HL-60 (cell line): ENCODE data around the gene HGD.
"Not testable (repeated sequence)": the region's sequence is repeated elsewhere in the genome, so short reads cannot be mapped to it uniquely, and the experiment has no call there.

ENCODE experiments used
- DNase-seq, 2 experiments: peaks; one replicate each; pipeline ENCODE4 v3.0.0-alpha.2; 2010 to 2020; ENCODE audit warnings: low read depth in 1 of 2, low spot score in 1 of 2
- H3K27ac ChIP-seq: fragments of 250-450 bp; sonication (Bioruptor Pico); replicated peaks from 2 replicates; pipeline ENCODE4 v1.5.1; 2020; ENCODE audit warnings: mild to moderate bottlenecking, moderate library complexity
- H3K27me3 ChIP-seq: fragments of 250-450 bp; sonication (Bioruptor Pico); 2 replicates; pipeline ENCODE4 v1.5.1; 2021; ENCODE audit warnings: mild to moderate bottlenecking, moderate library complexity; ENCODE audit not compliant: insufficient read depth, poor library complexity, severe bottlenecking
- H3K4me3 ChIP-seq: replicated peaks from 2 replicates; pipeline ENCODE4 v1.5.1; 2011; ENCODE audit warnings: mild to moderate bottlenecking, control low read depth, low read length; ENCODE audit not compliant: insufficient read depth
- CTCF ChIP-seq: IDR thresholded peaks from one replicate; pipeline ENCODE4 v1.5.1; 2011; ENCODE audit warnings: low read length, control low read depth, inconsistent platforms; ENCODE audit not compliant: insufficient read depth
- GABPA ChIP-seq: IDR thresholded peaks from 2 replicates; pipeline ENCODE4 v1.6.1; 2012; ENCODE audit warnings: low read depth
- POLR2AphosphoS5 ChIP-seq: IDR thresholded peaks from 2 replicates; pipeline ENCODE4 v1.6.1; 2012; ENCODE audit warnings: low read depth
- SPI1 ChIP-seq: IDR thresholded peaks from 2 replicates; pipeline ENCODE4 v1.6.1; 2012; ENCODE audit warnings: low read depth, mild to moderate bottlenecking, borderline replicate concordance
- long read RNA-seq: library from polyadenylated mRNA; unstranded; transcript quantifications from one replicate; pipeline ENCODE4 v2.0.0, GENCODE V29; 2020
- TF ChIP-seq, protein P1 (sequence below): IDR thresholded peaks from 2 replicates; pipeline ENCODE4 v1.6.1; 2012; ENCODE audit warnings: low read depth; ENCODE audit not compliant: insufficient replicate concordance

The HGD gene
- long read RNA-seq, partial matches to known transcripts, result 0 of 2 reads
- long read RNA-seq, other reads (novel, unspliced or antisense), result 2 of 2 reads

DNA sequence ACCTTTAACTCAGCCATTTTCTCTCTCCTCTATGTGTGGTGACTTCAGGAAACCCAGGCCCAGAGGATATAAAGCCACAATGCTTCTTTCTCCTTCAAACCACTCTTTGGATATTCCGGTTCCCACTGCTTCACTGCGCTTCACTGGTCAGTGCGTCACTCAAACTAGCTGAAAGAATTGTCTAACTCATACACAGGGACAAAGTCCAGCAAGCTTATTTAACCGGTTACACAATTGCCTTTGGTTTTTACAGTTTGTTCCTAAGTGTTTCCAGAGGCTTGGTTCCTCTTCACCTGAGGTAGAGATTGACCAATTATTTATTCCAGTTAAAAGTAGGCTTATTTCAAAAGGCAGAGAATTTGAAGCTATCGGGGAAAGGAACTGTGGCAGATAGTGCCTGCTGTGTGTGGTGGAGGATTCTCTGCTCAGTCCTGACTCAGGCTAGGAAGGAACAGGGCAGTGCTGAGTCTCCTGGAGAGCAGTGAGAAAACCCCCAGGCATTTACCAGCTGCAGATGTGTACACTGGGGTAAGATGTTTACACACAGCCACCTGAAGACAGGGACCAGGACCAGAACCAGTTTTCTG, at the start of gene HGD:
HGD (minus strand) TSS at position 145 of the 587 bp plus-strand sequence; CDS start at position 17, 128 bp downstream.
- Histone ChIP-seq H3K4me3 (no peak within 1 kb of the TSS), H3K27me3 (no peaks in the 10 kb centered on the region), H3K27ac (no peak within 1 kb of the TSS)
- TF ChIP-seq GABPA (no peak), POLR2AphosphoS5 (no peak), CTCF (no peak), SPI1 (no peak)
- TF ChIP-seq, protein P1, sequence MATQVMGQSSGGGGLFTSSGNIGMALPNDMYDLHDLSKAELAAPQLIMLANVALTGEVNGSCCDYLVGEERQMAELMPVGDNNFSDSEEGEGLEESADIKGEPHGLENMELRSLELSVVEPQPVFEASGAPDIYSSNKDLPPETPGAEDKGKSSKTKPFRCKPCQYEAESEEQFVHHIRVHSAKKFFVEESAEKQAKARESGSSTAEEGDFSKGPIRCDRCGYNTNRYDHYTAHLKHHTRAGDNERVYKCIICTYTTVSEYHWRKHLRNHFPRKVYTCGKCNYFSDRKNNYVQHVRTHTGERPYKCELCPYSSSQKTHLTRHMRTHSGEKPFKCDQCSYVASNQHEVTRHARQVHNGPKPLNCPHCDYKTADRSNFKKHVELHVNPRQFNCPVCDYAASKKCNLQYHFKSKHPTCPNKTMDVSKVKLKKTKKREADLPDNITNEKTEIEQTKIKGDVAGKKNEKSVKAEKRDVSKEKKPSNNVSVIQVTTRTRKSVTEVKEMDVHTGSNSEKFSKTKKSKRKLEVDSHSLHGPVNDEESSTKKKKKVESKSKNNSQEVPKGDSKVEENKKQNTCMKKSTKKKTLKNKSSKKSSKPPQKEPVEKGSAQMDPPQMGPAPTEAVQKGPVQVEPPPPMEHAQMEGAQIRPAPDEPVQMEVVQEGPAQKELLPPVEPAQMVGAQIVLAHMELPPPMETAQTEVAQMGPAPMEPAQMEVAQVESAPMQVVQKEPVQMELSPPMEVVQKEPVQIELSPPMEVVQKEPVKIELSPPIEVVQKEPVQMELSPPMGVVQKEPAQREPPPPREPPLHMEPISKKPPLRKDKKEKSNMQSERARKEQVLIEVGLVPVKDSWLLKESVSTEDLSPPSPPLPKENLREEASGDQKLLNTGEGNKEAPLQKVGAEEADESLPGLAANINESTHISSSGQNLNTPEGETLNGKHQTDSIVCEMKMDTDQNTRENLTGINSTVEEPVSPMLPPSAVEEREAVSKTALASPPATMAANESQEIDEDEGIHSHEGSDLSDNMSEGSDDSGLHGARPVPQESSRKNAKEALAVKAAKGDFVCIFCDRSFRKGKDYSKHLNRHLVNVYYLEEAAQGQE, result no peak
- DNase-seq, result no peak

DNA sequence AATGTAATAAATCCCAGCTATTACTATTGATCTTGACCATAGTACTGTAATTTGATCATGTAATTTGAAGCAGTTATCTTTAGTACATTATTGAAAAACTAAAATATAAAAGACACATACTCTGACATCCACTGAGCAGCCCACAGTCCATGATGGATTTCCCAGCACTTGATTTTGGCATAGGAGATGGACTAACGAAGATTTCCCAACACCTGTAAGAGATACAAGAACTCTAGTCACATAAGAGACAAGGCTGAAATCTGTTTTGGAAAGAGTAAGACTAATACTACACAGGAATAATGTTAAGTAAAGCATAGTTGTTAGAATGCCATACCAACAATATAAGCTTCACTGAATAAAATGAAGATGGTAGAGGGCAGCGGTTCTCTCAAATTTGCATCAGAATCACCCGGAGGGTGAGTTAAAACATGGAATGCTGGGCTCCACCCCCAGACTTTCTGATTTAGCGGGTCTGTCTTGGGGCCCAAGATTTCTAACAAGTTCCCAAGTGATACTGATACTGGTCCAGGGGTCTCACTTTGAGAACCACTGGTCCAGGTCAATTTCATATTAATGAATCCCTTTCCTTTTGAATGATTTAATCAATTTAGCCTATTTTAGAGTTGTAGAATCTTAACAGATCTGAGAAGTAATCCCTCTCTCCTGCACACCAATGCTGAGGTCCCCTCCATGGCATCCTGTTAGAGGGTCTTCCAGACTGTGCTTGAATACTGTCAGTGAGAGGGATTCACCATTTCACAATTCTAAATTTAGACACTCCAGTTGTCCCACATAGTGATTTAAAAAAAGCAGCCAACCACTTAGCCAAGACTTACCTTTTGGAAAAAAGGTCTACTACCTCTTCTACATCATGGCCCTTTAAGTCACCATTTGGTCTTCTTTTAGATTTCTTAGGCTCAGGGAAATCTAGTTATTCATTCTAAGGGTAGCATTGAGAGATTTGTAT, 48.8 kb upstream of the HGD start:
- no peak for DNase-seq
- TF ChIP-seq, protein P1, result no peak
- TF ChIP-seq CTCF, result no peak
- TF ChIP-seq SPI1, result no peak
- TF ChIP-seq GABPA, result no peak
- no peak for TF ChIP-seq POLR2AphosphoS5
- H3K27me3 ChIP-seq, result no peaks in the 10 kb centered on the region
- no peak overlapping the region for H3K27ac ChIP-seq
- H3K4me3 ChIP-seq, result no peak overlapping the region

DNA sequence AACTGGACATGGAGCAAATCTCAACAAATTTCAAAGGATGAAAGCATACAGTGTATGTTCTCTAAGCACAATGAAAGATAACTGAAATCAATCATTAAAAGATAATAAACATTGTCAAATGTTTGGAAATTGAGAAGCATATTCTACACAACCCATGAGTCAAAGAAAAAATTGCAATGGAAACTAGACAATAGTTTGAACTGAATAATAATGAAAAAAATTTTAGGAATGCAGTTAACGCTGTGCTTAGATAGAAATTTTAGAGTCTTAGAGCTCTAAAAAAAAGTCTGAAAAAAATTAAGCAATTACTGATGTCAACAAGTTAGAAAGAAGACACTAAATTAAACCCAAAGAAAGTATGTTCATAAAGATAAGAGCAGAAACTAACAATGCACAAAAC, 44.8 kb upstream of the HGD start:
- Histone ChIP-seq H3K27ac (no peak overlapping the region), H3K4me3 (no peak overlapping the region), H3K27me3 (no peaks in the 10 kb centered on the region)
- no peak for DNase-seq
- TF ChIP-seq SPI1 (no peak), GABPA (no peak), POLR2AphosphoS5 (no peak), CTCF (no peak)
- TF ChIP-seq, protein P1, result no peak

GRCh38 chr3:120719167-120719834, 37.3 kb upstream of the HGD start:
- not testable (repeated sequence) for H3K27ac ChIP-seq, H3K27me3 ChIP-seq, DNase-seq, H3K4me3 ChIP-seq
